Natural killer cell (primary cell): Measurements from ENCODE around the gene SURF4. TPM values are rescaled to one million over a fixed set of nuclear protein-coding genes. Genes with fewer than 3 reads are reported as not detected.
A peak's percentile ranks its signal among the peaks of the same experiment; 100 is the strongest.
"Not testable (repeated sequence)": the region's sequence is repeated elsewhere in the genome, so short reads cannot be mapped to it uniquely, and the experiment has no call there.

Experiments
- ATAC-seq, 3 donors: fragments of 150-1000 bp in 2 of 3; fragments of 200-7000 bp in 1 of 3; cut with Tn5 transposase; 1 replicate in 1 of 3; 2 replicates in 2 of 3; pipeline ENCODE4 v1.10.0; 2021; ENCODE audit warnings: mild to moderate bottlenecking in 2 of 3, moderate library complexity in 2 of 3
- DNase-seq, 2 donors: peaks; one replicate each; pipeline versions ENCODE4 v3.0.0 to v3.0.0-alpha.2; 2013 to 2021; ENCODE audit warnings: mixed read lengths in 1 of 2
- H3K27ac ChIP-seq: one replicate; pipeline ENCODE4 v1.5.1; 2013; ENCODE audit warnings: mild to moderate bottlenecking, low read length
- H3K27me3 ChIP-seq: one replicate; pipeline ENCODE4 v1.6.1; 2013; ENCODE audit warnings: low read length; ENCODE audit not compliant: control insufficient read depth, insufficient read depth
- H3K36me3 ChIP-seq: one replicate; pipeline ENCODE4 v1.6.1; 2013; ENCODE audit warnings: low read length; ENCODE audit not compliant: control insufficient read depth, insufficient read depth
- H3K4me1 ChIP-seq: one replicate; pipeline ENCODE4 v1.6.1; 2013; ENCODE audit warnings: low read length; ENCODE audit not compliant: control insufficient read depth, insufficient read depth
- H3K4me3 ChIP-seq: one replicate; pipeline ENCODE4 v1.5.1; 2013; ENCODE audit warnings: low read length
- H3K9me3 ChIP-seq: one replicate; pipeline ENCODE4 v1.6.1; 2013; ENCODE audit warnings: low read length; ENCODE audit not compliant: control insufficient read depth, insufficient read depth
- H3K27ac Mint-ChIP-seq, 2 donors: one replicate each; pipeline ENCODE4 v1.8.0; 2022; ENCODE audit warnings: mild to moderate bottlenecking in 2 of 2, mixed read lengths in 2 of 2, moderate library complexity in 1 of 2
- H3K27me3 Mint-ChIP-seq, 2 donors: one replicate each; pipeline ENCODE4 v1.8.0; 2022; ENCODE audit warnings: low read depth in 2 of 2, mixed read lengths in 2 of 2
- H3K36me3 Mint-ChIP-seq: one replicate; pipeline ENCODE4 v1.8.0; 2022; ENCODE audit warnings: mixed read lengths
- H3K4me1 Mint-ChIP-seq, 2 donors: one replicate each; pipeline ENCODE4 v1.8.0; 2022; ENCODE audit warnings: mixed read lengths in 2 of 2
- H3K4me3 Mint-ChIP-seq: one replicate; pipeline ENCODE4 v1.8.0; 2022; ENCODE audit warnings: mild to moderate bottlenecking, moderate library complexity, mixed read lengths
- H3K9me3 Mint-ChIP-seq, 2 donors: one replicate each; pipeline ENCODE4 v1.8.0; 2022; ENCODE audit warnings: mixed read lengths in 2 of 2
- CTCF ChIP-seq: fragments of 200-600 bp; IDR thresholded peaks from one replicate; pipeline ENCODE4 v1.8.0; 2022; ENCODE audit warnings: antibody characterized with exemption
- WGBS: methylation state at CpG from one replicate; pipeline ENCODE4 v1.1.7; 2013; ENCODE audit warnings: missing lambda C conversion rate; ENCODE audit not compliant: insufficient coverage; 5-methylcytosine and 5-hydroxymethylcytosine counted together
- intact Hi-C: fragments of 100-400 bp; cut with micrococcal nuclease; formaldehyde crosslinking; loops from one replicate; pipeline ENCODE4 v1.14.2; 2022
- total RNA-seq, 4 donors: library from RNA; stranded (reverse); fragments of 120-200 nt in 1 of 4; gene quantifications; one replicate each; pipeline versions ENCODE4 v1.2.3 to v1.2.4, GENCODE V29; 2013 to 2022

Gene SURF4
- total RNA-seq, 3 donors from 2014 or later (not counting 1 experiment from before 2014, with no cell fraction given): 111 to 135 (median 114) TPM

GRCh38 chr9:133331221-133331620 is 44.6 kb downstream of the SURF4 start:
- no peak overlapping the region for H3K4me3 ChIP-seq
- intact Hi-C loops: no loop called here
- DNase-seq (no peak), ATAC-seq (no peak)
- Mint-ChIP-seq H3K36me3 (peaks cover 7% of the 10 kb centered on the region), H3K27me3 (no peaks in the 10 kb centered on the region), H3K4me3 (no peak overlapping the region), H3K27ac (no peak overlapping the region), H3K4me1 (peaks cover 35 to 36% of the 10 kb centered on the region in 2 donors), H3K9me3 (no peaks in the 10 kb centered on the region)
- H3K27ac ChIP-seq: no peak overlapping the region
- H3K9me3 ChIP-seq: no peaks in the 10 kb centered on the region
- WGBS: 93% methylated on average over 19 of the region's 19 CpGs
- TF ChIP-seq CTCF: no peak
- H3K36me3 ChIP-seq: peaks cover 42% of the 10 kb centered on the region
- peaks cover 16% of the 10 kb centered on the region for H3K4me1 ChIP-seq
- no peaks in the 10 kb centered on the region for H3K27me3 ChIP-seq

GRCh38 chr9:133329306-133330156 is 46.3 kb downstream of the SURF4 start:
- H3K4me1 Mint-ChIP-seq: peaks cover 22% of the 10 kb centered on the region in 2 donors
- H3K36me3 Mint-ChIP-seq, H3K9me3 ChIP-seq, H3K4me3 ChIP-seq, DNase-seq, H3K4me3 Mint-ChIP-seq, ATAC-seq, H3K9me3 Mint-ChIP-seq, H3K27me3 Mint-ChIP-seq, H3K4me1 ChIP-seq, H3K27me3 ChIP-seq, H3K27ac ChIP-seq, intact Hi-C loops, H3K27ac Mint-ChIP-seq: not testable (repeated sequence)
- H3K36me3 ChIP-seq: peaks cover 42% of the 10 kb centered on the region
- peak; percentile 37 for TF ChIP-seq CTCF
- 67% methylated on average over 19 of the region's 21 CpGs for WGBS

GRCh38 chr9:133327834-133328484 is 47.9 kb downstream of the SURF4 start:
- DNase-seq (no peak), ATAC-seq (no peak)
- H3K4me1 Mint-ChIP-seq: peaks cover 14 to 22% of the 10 kb centered on the region in 2 donors
- H3K36me3 Mint-ChIP-seq: peaks cover 7% of the 10 kb centered on the region
- H3K27ac Mint-ChIP-seq: no peak overlapping the region
- Histone ChIP-seq H3K4me3 (no peak overlapping the region), H3K27ac (no peak overlapping the region), H3K9me3 (no peaks in the 10 kb centered on the region), H3K36me3 (peaks cover 26% of the 10 kb centered on the region), H3K4me1 (no peaks in the 10 kb centered on the region), H3K27me3 (no peaks in the 10 kb centered on the region)
- no peak for TF ChIP-seq CTCF
- intact Hi-C loops: no loop called here
- no peaks in the 10 kb centered on the region for H3K9me3 Mint-ChIP-seq
- 91% methylated on average over 10 of the region's 10 CpGs for WGBS
- H3K4me3 Mint-ChIP-seq: no peak overlapping the region
- H3K27me3 Mint-ChIP-seq: no peaks in the 10 kb centered on the region

GRCh38 chr9:133327021-133327420 is 48.8 kb downstream of the SURF4 start:
- H3K27ac Mint-ChIP-seq, ATAC-seq, H3K27me3 Mint-ChIP-seq, DNase-seq, H3K9me3 ChIP-seq, H3K36me3 Mint-ChIP-seq, H3K4me3 Mint-ChIP-seq, H3K27ac ChIP-seq, H3K4me1 ChIP-seq, H3K9me3 Mint-ChIP-seq, H3K4me3 ChIP-seq, H3K27me3 ChIP-seq, intact Hi-C loops: not testable (repeated sequence)
- 89% methylated on average over 5 of the region's 6 CpGs for WGBS
- peaks cover 16% of the 10 kb centered on the region for H3K36me3 ChIP-seq
- H3K4me1 Mint-ChIP-seq: peaks cover 14 to 22% of the 10 kb centered on the region in 2 donors
